GF-D8 (cell line): ENCODE data around the gene COBLL1.
"Not testable (repeated sequence)": the region's sequence is repeated elsewhere in the genome, so short reads cannot be mapped to it uniquely, and the experiment has no call there.

Experiments used
- DNase-seq: peaks from one replicate; lab custom pipeline; 2025; lab: John Stamatoyannopoulos, UW

COBLL1 gene

DNA sequence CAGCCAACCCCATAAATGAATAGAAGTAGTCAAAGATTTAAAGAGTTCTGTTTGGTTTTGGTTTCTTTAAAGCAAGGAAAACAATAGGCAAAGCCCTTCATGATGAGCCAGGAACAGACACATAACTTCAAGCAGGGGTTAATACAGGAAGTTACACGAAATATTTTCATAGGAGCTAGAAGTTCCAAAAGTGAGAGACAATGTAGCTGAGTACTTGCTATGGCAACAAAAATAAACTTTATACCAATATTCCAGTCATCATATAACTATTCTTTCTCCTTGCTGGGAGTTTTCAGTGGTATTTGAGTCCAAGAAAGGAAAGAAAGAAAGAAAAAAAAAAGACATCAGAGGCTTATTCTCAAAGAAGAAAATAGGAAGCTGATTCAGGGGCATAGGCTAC lies 56.2 kb downstream of the COBLL1 start:
- no peak for DNase-seq

DNA sequence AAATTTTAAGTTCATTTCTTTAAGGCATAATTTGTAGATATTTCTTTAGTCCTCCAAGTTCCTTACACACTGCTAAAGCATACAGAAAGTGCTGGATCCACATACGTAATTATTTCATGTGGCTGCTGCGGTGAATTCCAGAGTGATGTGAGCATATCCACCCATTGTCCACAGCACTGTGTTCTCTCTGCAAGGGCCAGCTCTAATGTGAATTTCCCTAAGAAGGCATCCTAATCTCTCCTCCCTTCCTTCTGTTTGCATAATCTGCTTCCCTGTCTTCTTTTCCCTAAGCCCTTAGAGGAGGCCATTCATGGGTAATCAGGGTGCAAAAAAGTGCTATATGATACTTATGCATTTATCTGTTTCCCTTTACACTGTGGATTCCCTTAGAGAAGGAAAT lies 57.2 kb downstream of the COBLL1 start:
- DNase-seq, result no peak

DNA sequence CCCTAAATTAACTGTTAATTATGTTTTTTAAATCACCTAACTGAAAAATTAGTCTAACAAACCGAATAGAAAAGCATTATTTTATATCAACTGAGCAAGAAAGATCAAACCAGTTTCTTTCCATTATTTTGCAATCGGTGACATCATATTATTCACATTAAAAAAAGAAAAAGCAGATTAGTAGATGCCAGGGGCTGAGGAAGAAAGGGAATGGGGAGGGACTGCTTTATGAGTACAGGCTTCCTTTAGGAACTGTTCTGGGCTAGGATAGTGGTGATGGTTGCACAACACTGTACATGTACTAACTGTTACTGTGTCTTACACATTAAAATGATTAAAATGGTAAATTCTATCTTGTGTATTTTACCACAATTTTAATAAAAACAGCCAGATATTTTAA lies 59.3 kb downstream of the COBLL1 start:
- no peak for DNase-seq

- DNase-seq, result no peak
These were observed 60.2 kb downstream of the COBLL1 start for GRCh38 chr2:164781394-164781793.

DNA sequence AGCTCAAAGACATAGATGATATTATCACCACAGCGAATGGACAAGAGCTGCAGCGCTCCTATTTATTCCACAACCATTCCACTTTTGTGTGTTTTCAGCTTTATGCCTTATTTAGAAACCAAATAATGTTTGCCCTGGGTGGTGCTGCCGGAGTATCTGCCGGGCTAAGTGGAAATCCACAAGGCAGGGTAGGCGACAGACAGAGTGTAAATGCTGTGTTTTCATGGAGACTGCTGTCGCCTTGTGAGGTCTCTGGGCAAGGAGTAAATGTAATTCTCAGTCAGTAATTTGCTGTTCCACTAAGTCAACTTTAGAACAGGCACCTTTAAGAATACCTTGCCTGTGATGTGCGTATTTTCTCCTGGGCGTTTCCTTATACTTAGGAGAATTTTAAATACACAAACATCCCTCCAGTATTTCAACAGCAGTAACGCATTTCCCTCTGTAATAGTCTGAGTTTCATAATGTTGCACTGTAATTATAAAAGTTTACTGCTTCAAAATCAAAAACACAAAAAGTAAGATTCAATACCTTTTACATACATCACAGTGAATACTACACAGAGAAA lies 60.9 kb downstream of the COBLL1 start:
- no peak for DNase-seq

- no peak for DNase-seq
These were observed 62.1 kb downstream of the COBLL1 start for GRCh38 chr2:164779383-164780057.

DNA sequence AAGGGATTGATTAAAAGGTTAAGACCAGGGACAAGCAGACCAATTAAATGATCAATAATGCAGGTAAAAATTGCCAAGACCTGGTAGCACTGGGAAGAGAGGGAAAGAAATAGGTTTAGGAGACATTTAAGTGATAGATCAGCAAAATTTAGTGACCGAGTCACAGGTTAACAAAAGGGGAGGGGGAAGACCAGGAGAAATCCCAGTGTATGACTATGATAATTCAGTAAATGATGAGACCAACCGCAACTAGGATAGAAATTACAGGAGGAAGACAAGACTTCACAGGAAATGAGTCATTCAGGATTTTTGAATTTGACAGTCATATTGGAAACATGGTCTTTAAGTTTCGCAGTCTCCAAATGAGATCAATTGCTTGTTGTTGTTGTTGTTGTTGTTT lies 62.9 kb downstream of the COBLL1 start:
- no peak for DNase-seq

DNA sequence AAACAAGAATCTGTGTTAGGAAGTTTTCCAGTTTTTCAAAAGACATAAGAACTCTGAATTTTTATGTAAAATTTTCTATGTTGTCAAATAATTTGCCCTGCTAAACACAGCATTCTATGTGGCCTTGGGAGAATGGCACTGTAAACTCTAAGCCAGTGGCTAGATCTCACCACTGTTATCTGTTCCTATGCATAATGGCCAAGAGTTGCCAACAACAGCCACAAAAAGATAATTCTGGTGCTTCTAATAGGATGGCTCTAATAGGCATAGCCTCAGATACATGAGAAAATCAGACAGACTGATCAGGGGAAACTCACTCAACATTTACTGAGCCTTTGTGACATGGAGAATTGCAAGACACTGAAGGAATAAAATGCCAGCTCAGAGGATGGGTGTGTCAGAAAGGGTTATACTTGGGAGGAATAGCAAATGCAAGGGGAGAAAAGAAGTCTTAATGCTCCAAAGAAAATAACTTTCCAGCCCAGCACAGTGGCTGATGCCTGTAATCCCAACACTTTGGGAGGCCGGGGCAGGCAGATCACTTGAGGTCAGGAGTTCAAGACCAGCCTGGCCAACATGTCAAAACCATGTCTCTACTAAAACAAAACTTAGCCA lies 63.7 kb downstream of the COBLL1 start:
- no peak for DNase-seq

DNA sequence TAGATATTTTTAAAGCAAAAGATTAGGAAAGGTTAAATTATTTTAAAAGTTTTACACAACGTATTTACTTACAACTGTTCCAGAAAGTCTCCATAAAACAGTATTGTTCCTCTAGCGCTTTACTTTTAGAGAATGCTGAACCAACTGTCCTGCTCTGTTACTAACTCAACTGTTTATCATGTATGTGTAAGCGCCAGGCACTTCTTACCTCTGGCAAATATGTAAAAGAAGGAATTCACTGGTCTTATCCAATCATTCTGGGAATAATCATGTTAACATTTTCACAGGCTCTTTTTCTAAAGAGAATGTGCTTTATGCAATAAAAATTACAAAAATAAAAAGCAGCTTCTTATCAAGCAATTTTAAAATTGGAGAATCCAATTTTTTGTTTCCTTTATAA lies 68.0 kb downstream of the COBLL1 start:
- no peak for DNase-seq

- no peak for DNase-seq
These were observed 68.5 kb downstream of the COBLL1 start for GRCh38 chr2:164773091-164773490.

- DNase-seq, result no peak
These were observed 69.7 kb downstream of the COBLL1 start for GRCh38 chr2:164771897-164772296.

DNA sequence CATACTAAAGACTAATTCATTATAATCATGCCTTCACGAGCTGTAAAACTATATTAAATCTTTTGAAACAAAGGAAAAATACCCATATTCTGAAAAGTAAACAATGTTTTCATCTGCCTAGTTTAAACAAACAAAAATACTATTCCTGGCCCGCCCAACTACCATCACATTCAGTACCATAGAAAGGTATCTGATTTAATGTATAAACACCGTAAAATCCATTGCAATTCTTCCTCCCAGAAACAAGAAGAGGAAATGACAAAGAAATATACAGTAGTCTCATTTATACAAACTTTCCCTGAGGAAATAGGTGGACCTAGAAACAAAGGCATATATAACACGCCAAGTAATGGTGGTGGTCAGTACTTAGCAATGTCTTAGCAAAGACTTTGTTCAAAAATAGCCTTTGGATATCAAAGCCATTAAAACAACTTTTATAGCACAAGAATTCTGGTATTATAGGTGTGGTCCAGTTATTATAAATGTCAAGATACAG lies 71.2 kb downstream of the COBLL1 start:
- DNase-seq, result no peak

DNA sequence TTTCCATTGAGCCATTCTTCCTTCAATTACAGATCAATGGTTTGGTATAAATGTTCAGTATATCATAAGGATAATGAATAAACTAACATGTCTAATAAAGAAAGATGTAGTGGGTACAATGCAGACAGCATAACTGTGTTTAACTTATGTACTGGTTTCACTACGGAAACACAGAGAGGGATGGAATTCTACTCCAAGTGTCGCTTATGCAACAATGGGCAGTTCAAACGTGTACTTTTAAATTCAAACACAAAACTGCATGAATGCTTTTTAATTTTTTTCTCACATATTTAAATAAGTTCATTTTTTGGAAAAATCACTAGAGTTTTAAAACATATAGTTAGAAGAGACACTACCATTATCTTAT lies 74.7 kb downstream of the COBLL1 start:
- DNase-seq, result no peak

DNA sequence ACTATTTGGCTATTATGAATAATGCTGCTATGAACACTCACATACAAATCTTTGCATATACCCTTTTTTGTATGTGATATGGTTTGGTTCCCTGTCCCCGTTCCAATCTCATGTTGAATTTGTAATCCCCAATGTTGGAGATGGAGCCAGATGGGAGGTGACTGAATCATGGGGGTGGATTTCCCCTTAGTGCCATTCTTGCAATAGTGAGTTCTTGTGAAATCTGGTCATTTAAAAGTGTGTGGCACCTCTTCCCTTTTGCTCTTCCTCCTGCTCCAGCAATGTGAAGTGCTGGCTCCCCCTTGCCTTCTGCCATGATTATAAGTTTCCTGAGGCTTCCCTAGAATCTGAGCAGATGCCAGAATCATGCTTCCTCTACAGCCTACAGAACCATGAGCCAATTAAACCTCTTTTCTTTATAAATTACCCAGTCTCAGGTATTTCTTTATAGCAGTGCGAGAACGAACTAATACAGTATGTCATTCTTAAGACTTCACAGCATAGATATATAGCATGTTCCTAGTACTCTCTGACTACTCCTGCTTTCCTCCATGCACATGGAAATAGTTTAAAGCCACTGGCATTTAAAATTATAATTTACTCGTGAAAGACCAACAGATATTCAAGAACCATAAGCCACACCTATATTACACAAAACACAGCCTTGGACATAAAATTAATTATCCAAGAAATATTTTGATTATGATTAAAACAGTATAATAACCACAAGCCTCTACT lies 75.2 kb downstream of the COBLL1 start:
- no peak for DNase-seq

DNA sequence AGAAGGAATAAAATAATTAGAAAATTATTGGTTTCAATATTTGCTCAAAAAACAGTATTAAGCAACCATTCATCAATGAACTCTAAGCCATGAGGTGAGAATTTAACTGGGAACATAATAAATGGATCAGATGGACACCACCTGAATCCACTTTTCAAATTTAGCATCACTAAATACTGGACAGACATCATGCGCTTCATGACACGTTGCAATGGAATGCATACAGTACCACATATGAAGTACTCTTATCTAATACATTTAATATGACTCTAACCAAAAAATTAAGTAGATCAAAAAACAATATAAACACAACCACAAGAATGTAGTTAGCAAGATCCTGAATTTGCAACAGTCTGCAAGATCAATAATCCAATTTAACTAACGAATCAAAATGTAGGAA lies 76.6 kb downstream of the COBLL1 start:
- DNase-seq, result no peak

DNA sequence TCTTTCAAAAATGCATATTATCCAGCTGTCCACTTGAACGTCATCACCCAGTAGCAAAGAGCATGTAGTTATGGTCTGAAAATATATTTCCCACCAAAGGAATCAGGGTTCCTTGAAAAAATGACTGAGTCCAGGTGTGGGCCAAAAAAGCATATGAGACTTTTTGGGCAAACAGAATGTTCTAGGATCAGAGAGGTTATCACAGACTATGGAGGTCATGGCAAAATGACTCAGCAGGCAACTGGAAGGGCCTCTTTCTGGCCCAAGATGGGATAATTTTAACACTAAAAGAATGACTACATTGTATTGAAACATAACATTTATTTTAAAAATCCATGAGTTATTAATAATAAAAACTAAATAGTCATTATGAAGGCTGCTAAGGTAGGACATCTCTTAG lies 77.1 kb downstream of the COBLL1 start:
- no peak for DNase-seq

DNA sequence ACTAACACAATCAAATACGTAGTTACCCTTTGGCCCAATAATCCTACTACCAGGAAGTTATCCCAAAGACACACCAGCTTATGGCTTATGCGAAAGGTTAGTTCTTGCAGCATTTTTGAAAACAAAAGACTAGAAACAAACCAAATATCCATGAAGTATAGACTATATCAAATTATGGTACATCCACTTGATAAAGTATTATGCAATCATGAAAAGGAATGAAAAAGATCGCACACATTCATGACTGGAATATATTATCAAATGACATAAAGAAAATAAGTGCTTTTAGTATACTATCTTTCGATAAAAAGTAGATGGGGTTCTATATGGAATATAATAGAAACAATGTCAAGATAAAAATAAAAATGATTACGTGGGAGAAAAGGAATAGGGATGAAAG lies 78.2 kb downstream of the COBLL1 start:
- DNase-seq, result no peak

- DNase-seq, result no peak
These were observed 79.7 kb downstream of the COBLL1 start for GRCh38 chr2:164761737-164762460.

- not testable (repeated sequence) for DNase-seq
These were observed 80.4 kb downstream of the COBLL1 start for GRCh38 chr2:164761201-164761600.

GRCh38 chr2:164760179-164760578 lies 81.4 kb downstream of the COBLL1 start:
- no peak for DNase-seq

DNA sequence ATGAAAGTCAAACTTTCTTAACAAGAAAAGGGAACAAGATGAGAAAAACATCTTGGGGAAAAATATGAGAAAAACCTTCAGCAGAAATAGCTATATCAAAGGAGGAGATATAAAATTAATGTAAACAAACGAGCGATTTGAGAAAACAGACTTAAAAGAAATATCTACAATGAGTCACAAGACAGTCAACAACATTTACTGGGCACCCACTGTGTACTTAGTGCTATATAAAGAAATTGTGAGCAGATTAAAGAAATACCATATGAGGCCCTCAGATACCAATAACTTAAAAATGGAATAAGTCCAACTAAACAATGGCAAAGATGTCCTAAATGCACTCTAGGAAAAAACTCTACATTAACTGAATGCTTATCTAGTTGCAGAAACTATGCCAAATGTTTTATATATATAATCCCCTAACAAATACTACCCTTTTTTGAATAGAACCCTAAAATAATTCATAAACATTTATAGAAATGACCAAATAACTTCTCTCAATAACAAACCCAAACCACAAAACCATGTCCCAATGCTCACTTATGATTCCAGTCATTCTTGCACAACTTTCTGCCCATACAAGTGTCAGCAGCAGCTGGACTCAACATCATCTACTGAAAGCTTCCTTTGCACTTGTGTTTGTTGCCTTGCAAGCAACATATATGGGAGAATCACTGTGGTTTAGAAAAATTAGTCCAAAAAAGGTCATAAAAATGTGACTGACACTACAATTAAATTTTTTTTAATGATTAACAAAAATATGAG lies 83.5 kb downstream of the COBLL1 start:
- no peak for DNase-seq

DNA sequence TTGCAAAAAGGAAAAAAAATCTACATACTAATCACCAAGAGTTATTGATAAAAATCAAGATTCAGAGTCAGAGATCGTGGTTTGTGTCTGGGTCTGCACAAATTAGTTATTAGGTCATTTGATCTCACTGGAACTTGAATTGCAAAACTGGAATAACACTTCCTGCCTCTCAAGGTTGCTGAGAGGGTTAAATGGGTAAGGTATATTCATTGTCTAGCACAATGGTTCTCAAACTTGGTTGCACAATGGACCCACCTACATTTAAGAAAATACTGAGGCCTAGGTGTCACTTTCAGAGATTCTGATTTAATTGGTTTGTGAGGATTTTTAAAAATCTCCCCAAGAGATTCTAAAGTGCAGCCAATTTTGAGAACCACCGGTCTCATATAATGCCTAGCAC lies 84.8 kb downstream of the COBLL1 start:
- DNase-seq, result no peak
